ENCODE results near the gene TOM1L2.

TOM1L2 gene

DNA sequence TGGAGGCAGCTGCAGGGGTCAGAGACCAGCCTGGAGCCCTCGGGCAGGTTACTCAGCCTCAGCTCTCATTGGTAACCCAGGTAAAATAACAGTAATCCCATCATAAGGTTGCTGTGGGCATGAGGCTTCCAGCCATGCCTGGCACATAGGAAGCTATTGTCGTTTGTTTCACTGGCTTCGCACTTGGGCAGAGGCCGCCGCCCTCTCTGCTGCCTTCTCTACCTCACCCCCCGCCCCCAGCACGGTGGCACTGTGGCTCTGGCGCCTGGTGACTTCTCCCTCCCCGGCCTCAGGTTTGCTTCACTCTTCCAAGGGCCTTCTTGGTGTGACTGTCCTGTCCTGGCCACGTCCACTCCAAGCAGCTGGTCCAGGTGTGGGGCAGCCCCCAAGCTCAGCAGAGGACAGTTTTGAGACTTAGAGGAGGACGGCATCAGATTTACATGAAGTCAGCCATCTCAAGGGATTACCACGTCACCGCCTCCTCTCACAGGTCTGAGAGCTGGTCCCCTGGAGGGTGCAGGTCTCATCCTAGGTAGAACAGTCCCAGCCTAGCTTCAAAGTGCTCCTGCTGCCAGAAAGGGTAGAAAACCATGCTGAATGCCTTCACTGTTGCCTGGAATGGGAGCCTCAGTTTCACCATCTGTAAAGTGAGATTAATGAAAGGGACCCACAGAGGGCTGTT lies 170.3 kb downstream of the TOM1L2 start:
- no peak for DNase-seq (ENCODE audit: low read depth)
- no peak for TF ChIP-seq CTCF (conservative IDR thresholded peaks at IDR 0.05; ENCODE audit: low read depth, low read length)
- H3K4me3 ChIP-seq (ENCODE audit: low read depth, low read length): no peak overlapping the region

GRCh38 chr17:17800504-17801021 lies 171.6 kb downstream of the TOM1L2 start:
- no peak for DNase-seq (ENCODE audit: low read depth)
- no peak for TF ChIP-seq CTCF (conservative IDR thresholded peaks at IDR 0.05; ENCODE audit: low read depth, low read length)
- no peak overlapping the region for H3K4me3 ChIP-seq (ENCODE audit: low read depth, low read length)

DNA sequence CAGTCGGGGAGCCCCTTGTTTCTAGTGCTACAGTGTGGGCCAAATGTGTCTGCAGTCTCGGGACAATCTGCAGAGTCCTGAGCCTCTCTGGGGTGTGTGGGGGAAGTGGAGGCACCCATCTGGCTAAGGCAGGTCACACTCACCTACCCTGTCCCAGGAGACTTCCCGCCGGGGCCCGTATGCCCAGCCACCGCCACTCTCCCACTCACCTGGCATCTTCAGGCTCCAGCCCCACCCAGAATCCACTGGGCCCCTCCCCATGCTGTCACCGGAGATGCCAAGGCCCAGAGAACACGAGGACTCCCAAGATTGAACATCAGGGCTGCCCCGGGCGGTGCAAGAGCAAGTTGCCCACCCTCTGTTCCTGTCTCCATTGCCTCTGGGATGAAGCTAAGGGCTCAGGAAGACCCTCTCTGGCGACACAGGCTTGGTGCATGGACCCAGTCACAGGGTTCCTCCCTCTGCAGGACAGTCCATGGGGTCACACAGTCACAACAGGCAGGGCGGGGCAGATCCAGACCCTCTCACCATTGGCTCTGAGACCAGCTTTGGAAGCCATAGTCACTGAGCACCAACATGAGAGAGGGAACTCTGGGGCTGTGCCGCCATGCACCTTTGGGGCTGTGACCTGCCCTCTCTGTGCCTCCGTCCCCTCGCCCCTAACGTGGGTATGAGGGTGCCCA lies 173.5 kb downstream of the TOM1L2 start:
- no peak overlapping the region for H3K4me3 ChIP-seq (ENCODE audit: low read depth, low read length)
- DNase-seq (ENCODE audit: low read depth): no peak
- no peak for TF ChIP-seq CTCF (conservative IDR thresholded peaks at IDR 0.05; ENCODE audit: low read depth, low read length)

DNA sequence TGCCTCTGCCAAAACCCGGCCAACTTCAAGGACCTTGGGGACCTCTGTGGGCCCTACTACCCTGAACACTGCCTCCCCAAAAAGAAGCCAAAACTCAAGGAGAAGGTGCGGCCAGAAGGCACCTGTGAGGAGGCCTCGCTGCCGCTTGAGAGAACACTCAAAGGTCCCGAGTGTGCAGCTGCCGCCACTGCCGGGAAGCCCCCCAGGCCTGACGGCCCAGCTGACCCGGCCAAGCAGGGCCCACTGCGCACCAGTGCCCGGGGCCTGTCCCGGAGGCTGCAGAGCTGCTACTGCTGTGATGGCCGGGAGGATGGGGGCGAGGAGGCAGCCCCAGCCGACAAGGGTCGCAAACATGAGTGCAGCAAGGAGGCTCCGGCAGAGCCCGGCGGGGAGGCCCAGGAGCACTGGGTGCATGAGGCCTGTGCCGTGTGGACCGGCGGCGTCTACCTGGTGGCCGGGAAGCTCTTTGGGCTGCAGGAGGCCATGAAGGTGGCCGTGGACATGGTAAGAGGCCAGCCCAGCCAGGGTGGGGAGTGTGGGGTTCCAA lies 174.1 kb downstream of the TOM1L2 start:
- no peak for TF ChIP-seq CTCF (conservative IDR thresholded peaks at IDR 0.05; ENCODE audit: low read depth, low read length)
- H3K4me3 ChIP-seq (ENCODE audit: low read depth, low read length): no peak overlapping the region
- no peak for DNase-seq (ENCODE audit: low read depth)

GRCh38 chr17:17797119-17797809 lies 174.9 kb downstream of the TOM1L2 start:
- no peak overlapping the region for H3K4me3 ChIP-seq (ENCODE audit: low read depth, low read length)
- no peak for DNase-seq (ENCODE audit: low read depth)
- no peak for TF ChIP-seq CTCF (conservative IDR thresholded peaks at IDR 0.05; ENCODE audit: low read depth, low read length)

DNA sequence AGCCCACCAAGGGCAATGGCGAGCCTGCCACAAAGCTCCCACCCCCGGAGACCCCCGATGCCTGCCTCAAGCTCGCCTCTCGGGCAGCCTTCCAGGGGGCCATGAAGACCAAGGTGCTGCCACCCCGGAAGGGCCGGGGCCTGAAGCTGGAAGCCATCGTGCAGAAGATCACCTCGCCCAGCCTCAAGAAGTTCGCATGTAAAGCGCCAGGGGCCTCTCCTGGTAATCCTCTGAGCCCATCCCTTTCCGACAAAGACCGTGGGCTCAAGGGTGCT lies 175.5 kb downstream of the TOM1L2 start:
- no peak for DNase-seq (ENCODE audit: low read depth)
- H3K4me3 ChIP-seq (ENCODE audit: low read depth, low read length): no peak overlapping the region
- TF ChIP-seq CTCF (conservative IDR thresholded peaks at IDR 0.05; ENCODE audit: low read depth, low read length): no peak

Data from choroid plexus epithelial cell (primary cell).